Upper lobe of left lung (tissue), 4 donors: ENCODE measurements around the gene CNDP2.

Source experiments
- CTCF ChIP-seq, 6 experiments: fragments of 450-650 bp in 4 of 6; fragments of 200-600 bp in 2 of 6; sonication (generic) in 2 of 6; IDR thresholded peaks; one replicate each; pipeline ENCODE4 v1.5.1; 2016 to 2019; ENCODE audit warnings: antibody characterized with exemption in 6 of 6
- EP300 ChIP-seq, 4 donors: sonication (generic); formaldehyde crosslinking; IDR thresholded peaks; one replicate each; pipeline ENCODE4 v1.5.1; 2017; ENCODE audit warnings: antibody characterized with exemption in 4 of 4, control low read depth in 2 of 4
- POLR2A ChIP-seq, 4 donors: fragments of 450-650 bp; IDR thresholded peaks; one replicate each; pipeline ENCODE4 v1.5.1; 2016 to 2017; ENCODE audit warnings: antibody characterized with exemption in 4 of 4, mild to moderate bottlenecking in 2 of 4
- POLR2AphosphoS5 ChIP-seq, 2 donors: sonication (generic); formaldehyde crosslinking; IDR thresholded peaks; one replicate each; pipeline ENCODE4 v1.5.1; 2017; ENCODE audit warnings: antibody characterized with exemption in 2 of 2

- TF ChIP-seq CTCF (IDR thresholded peaks at IDR 0.05) (no peak), EP300 (IDR thresholded peaks at IDR 0.05) (no peak), POLR2AphosphoS5 (IDR thresholded peaks at IDR 0.05) (no peak), POLR2A (IDR thresholded peaks at IDR 0.05) (no peak)
Observed at GRCh38 chr18:74570266-74570665, 74.1 kb downstream of the CNDP2 start.
